ENCODE data around the gene JAM3.
"Not testable (repeated sequence)": the region's sequence is repeated elsewhere in the genome, so short reads cannot be mapped to it uniquely, and the experiment has no call there.

The JAM3 gene

DNA sequence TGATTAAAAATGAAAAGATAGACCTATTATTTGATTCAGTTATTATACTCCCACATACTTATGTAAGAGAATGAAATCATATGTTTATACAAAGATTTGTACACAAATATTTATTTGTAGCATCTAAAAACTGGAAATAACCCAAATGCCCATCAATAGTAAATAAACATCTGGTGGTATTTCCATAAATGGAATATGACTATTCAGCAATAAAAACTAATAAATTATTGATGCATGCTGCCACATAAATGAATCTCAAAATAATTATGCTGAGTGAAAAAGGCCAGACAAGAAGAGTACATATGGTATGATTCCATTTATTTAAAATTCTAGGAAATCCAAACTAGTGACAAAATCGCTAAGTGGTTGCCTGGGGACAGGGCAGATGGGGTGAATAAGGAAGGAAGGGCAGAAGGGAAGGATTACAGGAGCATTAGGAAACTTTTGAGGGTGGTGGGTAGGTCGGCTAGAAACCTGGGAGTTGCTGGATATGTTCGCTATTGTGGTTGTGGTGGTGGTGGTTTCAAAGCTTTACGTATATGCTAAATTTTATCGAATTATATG is 41.5 kb downstream of the JAM3 start:
- WGBS, 2 experiments = 95 to 96% methylated on average over 3 to 5 of the region's 5 CpGs
- Histone ChIP-seq H3K27ac (ENCODE audit: insufficient read depth, low read depth, low read length, poor library complexity, severe bottlenecking) (no peak overlapping the region), H3K36me3 (ENCODE audit: control insufficient read depth, insufficient read depth, low read length) (no peaks in the 10 kb centered on the region), H3K9me3 (ENCODE audit: control insufficient read depth, low read length) (no peaks in the 10 kb centered on the region), H3K4me3 (ENCODE audit: insufficient read depth, low read depth, low read length) (no peak overlapping the region), H3K4me1 (ENCODE audit: control insufficient read depth, insufficient read depth, low read length) (no peaks in the 10 kb centered on the region), H3K27me3 (ENCODE audit: control insufficient read depth, insufficient read depth, low read length, poor library complexity, severe bottlenecking) (no peaks in the 10 kb centered on the region)

DNA sequence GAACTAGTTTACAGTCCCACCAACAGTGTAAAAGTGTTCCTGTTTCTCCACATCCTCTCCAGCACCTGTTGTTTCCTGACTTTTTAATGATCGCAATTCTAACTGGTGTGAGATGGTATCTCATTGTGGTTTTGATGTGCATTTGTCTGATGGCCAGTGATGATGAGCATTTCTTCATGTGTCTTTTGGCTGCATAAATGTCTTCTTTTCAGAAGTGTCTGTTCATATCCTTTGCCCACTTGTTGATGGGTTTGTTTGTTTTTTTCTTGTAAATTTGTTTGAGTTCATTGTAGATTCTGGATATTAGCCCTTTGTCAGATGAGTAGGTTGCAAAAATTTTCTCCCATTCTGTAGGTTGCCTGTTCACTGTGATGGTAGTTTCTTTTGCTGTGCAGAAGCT is 44.9 kb downstream of the JAM3 start:
- not testable (repeated sequence) for H3K36me3 ChIP-seq (ENCODE audit: control insufficient read depth, insufficient read depth, low read length); H3K9me3 ChIP-seq (ENCODE audit: control insufficient read depth, low read length); H3K4me1 ChIP-seq (ENCODE audit: control insufficient read depth, insufficient read depth, low read length); H3K27me3 ChIP-seq (ENCODE audit: control insufficient read depth, insufficient read depth, low read length, poor library complexity, severe bottlenecking); H3K27ac ChIP-seq (ENCODE audit: insufficient read depth, low read depth, low read length, poor library complexity, severe bottlenecking); H3K4me3 ChIP-seq (ENCODE audit: insufficient read depth, low read depth, low read length)
- WGBS, 2 experiments = 87 to 100% methylated on average over 1 of the region's 1 CpG

DNA sequence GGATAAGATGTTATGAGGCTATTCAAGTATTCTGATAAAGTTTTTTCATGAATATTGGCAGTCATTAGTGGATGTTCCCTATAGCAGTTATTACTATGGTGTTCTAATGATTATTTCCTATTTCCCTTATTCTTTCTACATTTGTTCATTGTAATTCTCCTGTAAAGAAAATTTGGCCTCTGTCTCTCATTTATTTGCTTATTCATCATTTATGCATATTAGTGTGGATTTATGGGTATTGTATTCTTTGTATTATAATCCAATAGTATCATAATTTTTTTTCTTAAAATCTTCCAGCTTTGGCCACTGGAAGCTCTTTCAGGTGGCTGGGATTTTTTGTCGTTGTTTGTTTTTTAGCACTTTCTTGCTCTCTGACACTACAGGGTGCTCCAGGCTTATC is 47.3 kb downstream of the JAM3 start:
- WGBS, 2 experiments = 100% methylated on average over 1 of the region's 1 CpG
- no peaks in the 10 kb centered on the region for H3K9me3 ChIP-seq (ENCODE audit: control insufficient read depth, low read length)
- H3K4me3 ChIP-seq (ENCODE audit: insufficient read depth, low read depth, low read length) = no peak overlapping the region
- no peaks in the 10 kb centered on the region for H3K36me3 ChIP-seq (ENCODE audit: control insufficient read depth, insufficient read depth, low read length)
- H3K4me1 ChIP-seq (ENCODE audit: control insufficient read depth, insufficient read depth, low read length) = no peaks in the 10 kb centered on the region
- H3K27ac ChIP-seq (ENCODE audit: insufficient read depth, low read depth, low read length, poor library complexity, severe bottlenecking) = no peak overlapping the region
- H3K27me3 ChIP-seq (ENCODE audit: control insufficient read depth, insufficient read depth, low read length, poor library complexity, severe bottlenecking) = no peaks in the 10 kb centered on the region

DNA sequence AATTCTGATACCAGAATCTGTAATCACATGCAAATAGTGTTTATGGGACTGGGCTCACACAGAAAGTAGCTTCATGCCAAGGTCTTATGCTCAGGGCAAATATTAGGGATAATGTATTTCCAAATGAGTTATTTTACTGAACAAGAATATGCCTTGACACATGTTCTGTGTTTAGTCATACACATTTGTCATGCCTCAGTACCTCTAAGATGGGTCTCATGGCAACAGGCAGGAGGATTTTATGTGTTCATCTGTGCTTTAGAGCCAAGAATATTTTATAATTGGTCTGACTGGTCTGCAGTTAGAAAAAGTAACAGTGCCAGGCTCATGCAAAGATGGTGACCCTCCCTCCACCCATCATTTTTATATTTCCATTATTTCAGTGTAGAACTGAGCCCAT is 49.1 kb downstream of the JAM3 start:
- H3K27ac ChIP-seq (ENCODE audit: insufficient read depth, low read depth, low read length, poor library complexity, severe bottlenecking) = no peak overlapping the region
- no peaks in the 10 kb centered on the region for H3K4me1 ChIP-seq (ENCODE audit: control insufficient read depth, insufficient read depth, low read length)

GRCh38 chr11:134119094-134119493 is 50.2 kb downstream of the JAM3 start:
- Histone ChIP-seq H3K27ac (ENCODE audit: insufficient read depth, low read depth, low read length, poor library complexity, severe bottlenecking) (no peak overlapping the region), H3K9me3 (ENCODE audit: control insufficient read depth, low read length) (no peaks in the 10 kb centered on the region), H3K4me1 (ENCODE audit: control insufficient read depth, insufficient read depth, low read length) (no peaks in the 10 kb centered on the region), H3K27me3 (ENCODE audit: control insufficient read depth, insufficient read depth, low read length, poor library complexity, severe bottlenecking) (peaks cover 7% of the 10 kb centered on the region), H3K36me3 (ENCODE audit: control insufficient read depth, insufficient read depth, low read length) (no peaks in the 10 kb centered on the region), H3K4me3 (ENCODE audit: insufficient read depth, low read depth, low read length) (no peak overlapping the region)
- WGBS, 2 experiments = 79 to 87% methylated on average over 3 of the region's 3 CpGs

More for the DNA sequence above, 49.1 kb downstream of the JAM3 start:
- H3K36me3 ChIP-seq (ENCODE audit: control insufficient read depth, insufficient read depth, low read length) = no peaks in the 10 kb centered on the region
- no peaks in the 10 kb centered on the region for H3K27me3 ChIP-seq (ENCODE audit: control insufficient read depth, insufficient read depth, low read length, poor library complexity, severe bottlenecking)
- no peak overlapping the region for H3K4me3 ChIP-seq (ENCODE audit: insufficient read depth, low read depth, low read length)
- no peaks in the 10 kb centered on the region for H3K9me3 ChIP-seq (ENCODE audit: control insufficient read depth, low read length)

GRCh38 chr11:134120143-134120850 is 51.4 kb downstream of the JAM3 start:
- peaks cover 16% of the 10 kb centered on the region for H3K27me3 ChIP-seq (ENCODE audit: control insufficient read depth, insufficient read depth, low read length, poor library complexity, severe bottlenecking)
- no peaks in the 10 kb centered on the region for H3K4me1 ChIP-seq (ENCODE audit: control insufficient read depth, insufficient read depth, low read length)
- no peaks in the 10 kb centered on the region for H3K9me3 ChIP-seq (ENCODE audit: control insufficient read depth, low read length)
- H3K36me3 ChIP-seq (ENCODE audit: control insufficient read depth, insufficient read depth, low read length) = no peaks in the 10 kb centered on the region
- H3K4me3 ChIP-seq (ENCODE audit: insufficient read depth, low read depth, low read length) = no peak overlapping the region
- H3K27ac ChIP-seq (ENCODE audit: insufficient read depth, low read depth, low read length, poor library complexity, severe bottlenecking) = no peak overlapping the region
- 89 to 92% methylated on average over 13 of the region's 13 CpGs for WGBS, 2 experiments

GRCh38 chr11:134120921-134121526 is 52.2 kb downstream of the JAM3 start:
- Histone ChIP-seq H3K27ac (ENCODE audit: insufficient read depth, low read depth, low read length, poor library complexity, severe bottlenecking) (no peak overlapping the region), H3K9me3 (ENCODE audit: control insufficient read depth, low read length) (no peaks in the 10 kb centered on the region), H3K27me3 (ENCODE audit: control insufficient read depth, insufficient read depth, low read length, poor library complexity, severe bottlenecking) (peaks cover 16% of the 10 kb centered on the region), H3K36me3 (ENCODE audit: control insufficient read depth, insufficient read depth, low read length) (no peaks in the 10 kb centered on the region), H3K4me3 (ENCODE audit: insufficient read depth, low read depth, low read length) (no peak overlapping the region), H3K4me1 (ENCODE audit: control insufficient read depth, insufficient read depth, low read length) (peaks cover 3% of the 10 kb centered on the region)
- 87 to 91% methylated on average over 9 of the region's 9 CpGs for WGBS, 2 experiments

GRCh38 chr11:134124660-134125451 is 56.0 kb downstream of the JAM3 start:
- no peak overlapping the region for H3K27ac ChIP-seq (ENCODE audit: insufficient read depth, low read depth, low read length, poor library complexity, severe bottlenecking)
- peaks cover 3% of the 10 kb centered on the region for H3K4me1 ChIP-seq (ENCODE audit: control insufficient read depth, insufficient read depth, low read length)
- peak overlapping the region; percentile 25 for H3K4me3 ChIP-seq (ENCODE audit: insufficient read depth, low read depth, low read length)
- 24 to 26% methylated on average over 53 of the region's 54 CpGs for WGBS, 2 experiments
- no peaks in the 10 kb centered on the region for H3K9me3 ChIP-seq (ENCODE audit: control insufficient read depth, low read length)
- H3K27me3 ChIP-seq (ENCODE audit: control insufficient read depth, insufficient read depth, low read length, poor library complexity, severe bottlenecking) = peaks cover 16% of the 10 kb centered on the region
- no peaks in the 10 kb centered on the region for H3K36me3 ChIP-seq (ENCODE audit: control insufficient read depth, insufficient read depth, low read length)

DNA sequence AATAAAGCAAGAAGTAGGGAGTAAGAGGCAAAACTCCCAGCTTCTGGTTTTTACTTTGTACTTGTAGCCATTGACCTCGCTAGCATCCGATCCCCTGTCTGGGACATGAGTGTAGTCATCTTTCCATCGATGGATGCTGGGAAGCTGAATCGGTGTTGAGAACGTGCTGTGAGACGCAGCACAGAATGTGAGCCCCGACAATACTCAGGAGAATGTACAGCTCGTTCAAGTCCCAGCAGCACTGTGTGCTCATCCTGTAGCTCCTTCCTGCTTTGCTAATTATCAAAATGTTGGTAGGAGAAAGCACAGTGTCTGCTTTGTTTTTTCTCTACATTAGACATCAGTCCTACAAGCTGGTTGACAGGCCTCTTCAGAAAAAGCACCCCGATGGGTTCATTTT is 56.6 kb downstream of the JAM3 start:
- peaks cover under 1% of the 10 kb centered on the region for H3K9me3 ChIP-seq (ENCODE audit: control insufficient read depth, low read length)
- H3K27ac ChIP-seq (ENCODE audit: insufficient read depth, low read depth, low read length, poor library complexity, severe bottlenecking) = no peak overlapping the region
- WGBS, 2 experiments = 86 to 88% methylated on average over 9 of the region's 9 CpGs
- no peak overlapping the region for H3K4me3 ChIP-seq (ENCODE audit: insufficient read depth, low read depth, low read length)
- peaks cover 3% of the 10 kb centered on the region for H3K4me1 ChIP-seq (ENCODE audit: control insufficient read depth, insufficient read depth, low read length)
- peaks cover 16% of the 10 kb centered on the region for H3K27me3 ChIP-seq (ENCODE audit: control insufficient read depth, insufficient read depth, low read length, poor library complexity, severe bottlenecking)
- no peaks in the 10 kb centered on the region for H3K36me3 ChIP-seq (ENCODE audit: control insufficient read depth, insufficient read depth, low read length)

GRCh38 chr11:134126217-134126822 is 57.4 kb downstream of the JAM3 start:
- peaks cover 3% of the 10 kb centered on the region for H3K4me1 ChIP-seq (ENCODE audit: control insufficient read depth, insufficient read depth, low read length)
- no peak overlapping the region for H3K27ac ChIP-seq (ENCODE audit: insufficient read depth, low read depth, low read length, poor library complexity, severe bottlenecking)
- H3K36me3 ChIP-seq (ENCODE audit: control insufficient read depth, insufficient read depth, low read length) = no peaks in the 10 kb centered on the region
- H3K27me3 ChIP-seq (ENCODE audit: control insufficient read depth, insufficient read depth, low read length, poor library complexity, severe bottlenecking) = peaks cover 16% of the 10 kb centered on the region
- H3K9me3 ChIP-seq (ENCODE audit: control insufficient read depth, low read length) = peaks cover 2% of the 10 kb centered on the region
- H3K4me3 ChIP-seq (ENCODE audit: insufficient read depth, low read depth, low read length) = no peak overlapping the region
- 45 to 86% methylated on average over 1 of the region's 1 CpG for WGBS, 2 experiments
